ENCODE measurements around the gene VPS4A.
"Not testable (repeated sequence)": the region's sequence is repeated elsewhere in the genome, so short reads cannot be mapped to it uniquely, and the experiment has no call there.

VPS4A gene

GRCh38 chr16:69310653-69311532 is at the start of gene VPS4A:
VPS4A (plus strand) TSS chr16:69311350; CDS start chr16:69311512, 162 bp downstream.
- no peak for FAIRE-seq

- FAIRE-seq = no peak
Measured at GRCh38 chr16:69266334-69267063, 44.7 kb upstream of the VPS4A start.

- no peak for FAIRE-seq
Measured at GRCh38 chr16:69267633-69268032, 43.5 kb upstream of the VPS4A start.

- FAIRE-seq = no peak
Measured at GRCh38 chr16:69270395-69270794, 40.8 kb upstream of the VPS4A start.

DNA sequence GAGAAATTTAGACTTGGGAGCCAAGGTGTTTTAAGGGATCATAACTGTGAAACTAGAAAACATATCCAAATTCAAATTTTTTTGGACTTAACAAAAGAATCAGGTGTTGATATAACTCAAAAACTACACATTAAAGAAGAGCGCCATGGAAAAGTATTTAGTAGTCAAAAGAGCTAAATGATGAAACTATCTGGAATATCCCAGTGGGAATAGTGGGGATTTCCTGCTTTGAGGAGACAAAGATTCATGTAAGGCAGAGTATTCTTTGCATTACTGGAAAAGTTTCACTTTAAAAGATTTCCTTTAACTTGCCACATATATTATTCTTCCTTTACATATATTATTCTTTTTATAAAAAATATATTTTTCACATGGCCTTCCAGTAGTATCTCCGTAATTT is 40.3 kb upstream of the VPS4A start:
- no peak for FAIRE-seq

DNA sequence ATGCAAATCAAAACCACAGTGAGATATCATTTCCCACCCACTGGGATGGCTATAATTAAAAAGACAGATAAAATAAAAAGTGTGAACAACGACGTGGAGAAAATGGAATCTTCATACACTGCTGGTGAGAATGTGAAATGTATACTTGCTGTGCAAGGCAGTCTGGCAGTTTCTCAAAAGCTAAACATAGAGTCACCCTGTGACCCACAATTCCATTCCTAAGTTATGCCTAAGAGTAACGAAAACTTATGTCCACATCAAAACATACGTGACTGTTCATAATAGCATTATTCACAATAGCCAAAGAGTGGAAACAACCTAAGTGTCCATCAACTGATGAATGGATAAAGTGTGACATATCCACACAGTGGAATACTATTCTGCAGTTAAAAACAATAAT is 38.1 kb upstream of the VPS4A start:
- FAIRE-seq = no peak

DNA sequence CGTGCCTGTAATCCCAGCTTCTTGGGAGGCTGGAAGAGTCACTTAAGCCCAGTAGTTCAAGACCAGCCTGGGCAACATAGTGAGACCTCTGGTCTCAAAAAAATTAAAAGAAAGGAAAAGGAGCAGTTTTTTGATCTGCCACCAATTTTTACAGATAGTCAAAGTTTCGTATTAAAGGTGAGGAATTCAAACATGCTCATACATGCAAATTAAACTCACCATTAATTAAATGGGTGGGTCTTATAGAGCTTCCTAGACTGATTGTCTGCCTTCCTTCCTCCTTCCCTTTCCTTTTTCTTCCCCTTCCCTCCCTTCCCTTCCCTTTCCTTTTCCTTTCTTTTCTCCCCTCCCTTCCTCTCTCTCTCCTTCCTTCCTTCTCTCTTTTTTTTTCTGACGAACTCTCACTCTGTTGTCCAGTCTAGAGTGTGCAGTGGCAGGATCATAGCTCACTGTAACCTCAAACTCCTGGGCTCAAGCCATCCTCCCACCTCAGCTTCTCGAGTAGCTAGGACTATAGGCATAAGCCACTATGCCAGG is 36.4 kb upstream of the VPS4A start:
- FAIRE-seq = no peak

- no peak for FAIRE-seq
Measured at GRCh38 chr16:69276148-69277115, 34.7 kb upstream of the VPS4A start.

DNA sequence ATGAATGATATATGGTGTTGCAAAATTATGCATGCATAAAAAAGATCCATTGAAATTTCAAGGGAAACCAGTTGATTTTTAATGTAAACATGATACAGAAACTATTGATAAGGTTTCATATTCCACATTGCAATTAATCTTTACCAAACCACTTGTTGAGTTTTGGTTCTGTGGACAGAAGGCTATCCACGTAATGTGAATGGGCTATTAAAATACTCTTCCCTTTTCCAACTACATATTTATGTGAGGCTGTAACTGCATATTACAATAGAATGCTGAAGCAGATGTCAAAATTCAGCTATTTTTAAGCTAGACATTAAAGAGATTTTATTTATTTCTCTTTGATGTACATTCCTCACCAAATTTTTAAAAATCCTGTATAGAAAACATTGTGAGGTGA is 33.7 kb upstream of the VPS4A start:
- FAIRE-seq = no peak

- FAIRE-seq = no peak
Measured at GRCh38 chr16:69283851-69284250, 27.3 kb upstream of the VPS4A start.

GRCh38 chr16:69285240-69285639 is 25.9 kb upstream of the VPS4A start:
- FAIRE-seq = no peak

GRCh38 chr16:69286941-69287713 is 24.0 kb upstream of the VPS4A start:
- FAIRE-seq = no peak

GRCh38 chr16:69291657-69292056 is 19.5 kb upstream of the VPS4A start:
- FAIRE-seq = not testable (repeated sequence)

DNA sequence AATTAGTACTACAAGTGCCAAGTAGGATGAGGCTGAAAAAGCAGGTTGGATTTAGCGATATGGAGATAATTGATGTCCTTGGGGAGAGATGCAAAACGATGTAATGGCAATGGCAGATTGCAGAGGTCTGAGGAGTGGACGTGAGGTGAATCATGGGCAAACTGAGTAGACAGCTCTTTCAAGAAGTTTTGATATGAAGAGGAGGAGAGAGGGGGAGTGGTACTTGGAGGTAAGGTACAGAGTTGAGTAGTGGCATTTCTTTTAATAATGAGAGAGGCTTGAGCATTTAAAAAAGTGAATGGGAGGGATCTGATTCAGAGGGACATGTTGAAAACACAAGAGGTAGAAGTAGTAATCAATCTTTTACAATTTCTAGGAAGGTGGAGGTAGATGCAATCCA is 17.7 kb upstream of the VPS4A start:
- FAIRE-seq = no peak

DNA sequence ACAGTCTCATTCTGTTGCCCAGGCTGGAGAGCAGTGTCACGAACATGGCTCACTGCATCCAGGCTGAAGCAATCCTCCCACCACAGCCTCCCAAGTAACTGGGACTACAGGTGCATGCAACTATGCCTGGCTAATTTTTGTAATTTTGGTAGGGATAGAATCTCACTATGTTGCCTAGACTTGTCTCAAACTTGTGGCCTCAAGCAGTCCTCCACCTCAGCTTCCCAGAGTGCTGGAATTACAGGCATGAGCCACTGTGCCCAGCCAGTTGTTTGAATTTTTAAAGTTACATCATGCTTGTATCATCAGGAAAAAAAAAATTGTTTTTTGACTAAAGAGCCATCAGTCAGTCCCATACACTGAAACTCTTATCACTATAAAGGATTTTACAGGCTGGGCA is 17.1 kb upstream of the VPS4A start:
- FAIRE-seq = no peak

DNA sequence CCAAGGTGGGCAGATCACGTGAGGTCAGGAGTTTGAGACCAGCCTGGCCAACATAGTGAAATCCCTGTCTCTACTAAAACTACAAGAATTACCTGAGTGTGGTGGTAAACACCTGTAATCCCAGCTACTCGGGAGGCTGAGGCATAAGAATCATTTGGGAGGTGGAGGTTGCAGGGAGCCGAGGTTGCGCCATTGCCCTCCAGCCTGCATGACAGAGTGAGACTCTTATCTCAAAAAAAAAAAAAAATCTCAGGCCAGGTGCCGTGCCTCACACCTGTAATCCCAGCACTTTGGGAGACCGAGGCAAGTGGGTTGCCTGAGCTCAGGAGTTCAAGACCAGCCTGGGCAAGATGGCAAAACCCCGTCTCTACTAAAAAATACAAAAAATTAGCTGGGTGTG is 14.4 kb upstream of the VPS4A start:
- not testable (repeated sequence) for FAIRE-seq

DNA sequence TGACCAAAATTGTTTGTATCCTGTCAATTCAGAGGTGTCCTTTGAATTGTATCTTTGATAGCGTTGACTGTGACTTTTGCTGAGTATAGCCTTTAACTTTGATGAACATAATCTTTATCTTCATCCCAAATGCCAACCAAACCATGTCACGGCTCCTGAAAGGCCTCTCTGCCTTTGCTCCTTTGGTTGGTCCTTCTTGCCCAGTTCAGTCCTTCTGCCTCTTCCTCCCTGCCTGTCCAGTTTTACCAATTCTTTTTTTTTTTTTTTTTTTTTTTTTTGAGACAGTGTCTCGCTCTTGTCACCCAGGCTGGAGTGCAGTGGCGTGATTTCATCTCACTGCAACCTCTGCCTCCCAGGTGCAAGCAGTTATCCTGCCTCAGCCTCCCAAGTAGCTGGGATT is 12.9 kb upstream of the VPS4A start:
- no peak for FAIRE-seq

GRCh38 chr16:69301187-69301586 is 10.0 kb upstream of the VPS4A start:
- FAIRE-seq = no peak

DNA sequence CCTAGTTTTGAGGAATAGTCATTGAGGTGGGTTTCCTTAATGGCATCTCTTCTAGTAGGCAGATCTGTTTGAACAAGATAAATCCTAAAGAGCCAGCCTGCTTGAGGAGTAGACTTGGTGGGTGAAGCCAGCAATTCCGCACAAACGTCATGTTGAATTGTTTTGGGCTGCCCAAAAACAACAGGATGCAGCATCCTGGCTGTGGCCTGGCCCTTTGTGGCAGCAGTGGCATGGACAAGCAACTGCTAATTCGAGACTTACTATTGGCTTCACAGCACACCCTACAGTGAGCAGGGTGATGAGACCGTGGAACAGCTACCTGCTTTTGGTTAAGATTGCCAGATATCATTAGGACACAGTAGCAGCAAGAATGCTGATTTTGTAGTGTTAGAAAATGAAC is 9.3 kb upstream of the VPS4A start:
- FAIRE-seq = no peak

- no peak for FAIRE-seq
Measured at GRCh38 chr16:69302301-69302700, 8.8 kb upstream of the VPS4A start.

DNA sequence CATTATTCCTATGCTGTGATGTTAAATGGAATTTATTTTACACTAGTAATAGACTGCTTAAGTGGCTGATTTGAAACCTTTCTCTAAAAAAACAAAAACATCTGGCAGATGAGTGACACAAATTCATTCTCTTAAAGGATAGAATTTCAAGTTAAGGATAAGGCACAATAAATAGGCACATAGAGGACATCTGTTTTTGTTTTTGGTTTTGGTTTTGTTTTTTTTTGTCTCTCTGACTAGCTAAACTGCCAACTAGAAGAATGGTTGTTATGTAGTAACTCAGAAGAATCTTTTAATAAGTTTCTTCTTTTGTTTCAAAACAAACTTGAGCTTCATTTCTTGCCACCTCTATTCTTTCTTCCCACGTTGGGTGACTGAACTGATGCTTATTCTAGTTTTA is 5.1 kb upstream of the VPS4A start:
- FAIRE-seq = no peak

DNA sequence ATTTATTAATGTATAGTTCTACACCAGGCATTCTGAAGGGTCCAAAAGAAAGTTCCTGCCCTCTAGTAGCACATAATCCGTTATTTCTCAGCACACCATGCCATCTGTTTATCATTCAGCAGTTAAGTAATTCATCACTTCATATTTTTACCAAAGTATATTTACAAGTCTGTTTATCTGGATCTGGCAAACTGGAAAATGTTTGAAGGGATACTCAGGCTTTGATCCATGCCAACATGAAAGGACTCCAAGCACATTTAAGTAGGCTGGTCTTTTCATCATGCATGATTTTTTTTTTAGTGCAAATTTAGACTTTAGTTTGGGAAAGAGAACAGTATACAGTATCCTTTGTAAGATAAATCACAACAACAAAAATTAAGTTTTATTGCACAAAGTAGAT is 4.1 kb upstream of the VPS4A start:
- FAIRE-seq = no peak

All from islet of Langerhans (tissue), 1 donor.